ENCODE data around the gene PLB1. TPM values are rescaled to one million over a fixed set of nuclear protein-coding genes. Genes with fewer than 3 reads are reported as not detected.
A peak's percentile ranks its signal among the peaks of the same experiment; 100 is the strongest.
"Not testable (repeated sequence)": the region's sequence is repeated elsewhere in the genome, so short reads cannot be mapped to it uniquely, and the experiment has no call there.

PLB1 gene
- total RNA-seq, 1 donor from 2014 or later: 9.9 TPM

- DNase-seq (ENCODE audit: low spot score): no peak
Measured at GRCh38 chr2:28533044-28533680, 37.3 kb downstream of the PLB1 start.

GRCh38 chr2:28534817-28535216, 39.0 kb downstream of the PLB1 start:
- no peak for DNase-seq (ENCODE audit: low spot score)

GRCh38 chr2:28538134-28538533, 42.3 kb downstream of the PLB1 start:
- DNase-seq (ENCODE audit: low spot score): no peak

- DNase-seq (ENCODE audit: low spot score): no peak
Measured at GRCh38 chr2:28538652-28539051, 42.8 kb downstream of the PLB1 start.

GRCh38 chr2:28539118-28539541, 43.3 kb downstream of the PLB1 start:
- DNase-seq (ENCODE audit: low spot score): no peak

- no peak for DNase-seq (ENCODE audit: low spot score)
Measured at GRCh38 chr2:28543316-28544035, 47.6 kb downstream of the PLB1 start.

- no peak for DNase-seq (ENCODE audit: low spot score)
Measured at GRCh38 chr2:28544036-28544346, 48.1 kb downstream of the PLB1 start.

GRCh38 chr2:28544405-28544921, 48.6 kb downstream of the PLB1 start:
- DNase-seq (ENCODE audit: low spot score): no peak

GRCh38 chr2:28544922-28545589, 49.2 kb downstream of the PLB1 start:
- no peak for DNase-seq (ENCODE audit: low spot score)

- DNase-seq (ENCODE audit: low spot score): peak; percentile 62
Measured at GRCh38 chr2:28545590-28546200, 49.8 kb downstream of the PLB1 start.

GRCh38 chr2:28546242-28546641, 50.4 kb downstream of the PLB1 start:
- no peak for DNase-seq (ENCODE audit: low spot score)

GRCh38 chr2:28547223-28547860, 51.5 kb downstream of the PLB1 start:
- no peak for DNase-seq (ENCODE audit: low spot score)

GRCh38 chr2:28547906-28548600, 52.2 kb downstream of the PLB1 start:
- no peak for DNase-seq (ENCODE audit: low spot score)

GRCh38 chr2:28550345-28550744, 54.5 kb downstream of the PLB1 start:
- DNase-seq (ENCODE audit: low spot score): not testable (repeated sequence)

GRCh38 chr2:28552045-28552823, 56.4 kb downstream of the PLB1 start:
- no peak for DNase-seq (ENCODE audit: low spot score)

- no peak for DNase-seq (ENCODE audit: low spot score)
Measured at GRCh38 chr2:28556303-28556702, 60.4 kb downstream of the PLB1 start.

- DNase-seq (ENCODE audit: low spot score): no peak
Measured at GRCh38 chr2:28557389-28558131, 61.7 kb downstream of the PLB1 start.

- DNase-seq (ENCODE audit: low spot score): no peak
Measured at GRCh38 chr2:28558158-28558820, 62.4 kb downstream of the PLB1 start.

GRCh38 chr2:28558918-28559317, 63.1 kb downstream of the PLB1 start:
- no peak for DNase-seq (ENCODE audit: low spot score)
